Hindlimb muscle (tissue), 1 donor: ENCODE results near the gene MYO3B. TPM values are rescaled to one million over a fixed set of nuclear protein-coding genes. Genes with fewer than 3 reads are reported as not detected.
"Not testable (repeated sequence)": the region's sequence is repeated elsewhere in the genome, so short reads cannot be mapped to it uniquely, and the experiment has no call there.

Experiments used
- DNase-seq: peaks from one replicate; pipeline ENCODE4 v3.0.0-alpha.2; 2013
- polyA plus RNA-seq: library from polyadenylated mRNA; unstranded; fragments of 120-200 nt; gene quantifications from one replicate; pipeline ENCODE4 v1.2.1, GENCODE V29; 2013; ENCODE audit not compliant: insufficient read length

Gene MYO3B
- polyA plus RNA-seq, 1 donor: 0.06 TPM

- DNase-seq: not testable (repeated sequence)
Measured at GRCh38 chr2:170434396-170434795, 256.4 kb downstream of the MYO3B start.

- no peak for DNase-seq
Measured at GRCh38 chr2:170434900-170435621, 257.1 kb downstream of the MYO3B start.

- DNase-seq: no peak
Measured at GRCh38 chr2:170436077-170436943, 258.4 kb downstream of the MYO3B start.

- DNase-seq: no peak
Measured at GRCh38 chr2:170446078-170446477, 268.1 kb downstream of the MYO3B start.

GRCh38 chr2:170449034-170449433 lies 271.1 kb downstream of the MYO3B start:
- DNase-seq: no peak

- no peak for DNase-seq
Measured at GRCh38 chr2:170454471-170455372, 276.8 kb downstream of the MYO3B start.

GRCh38 chr2:170455617-170456426 lies 277.9 kb downstream of the MYO3B start:
- no peak for DNase-seq

GRCh38 chr2:170456914-170457313 lies 279.0 kb downstream of the MYO3B start:
- DNase-seq: no peak

- no peak for DNase-seq
Measured at GRCh38 chr2:170457742-170458141, 279.8 kb downstream of the MYO3B start.

- no peak for DNase-seq
Measured at GRCh38 chr2:170461889-170462288, 283.9 kb downstream of the MYO3B start.

GRCh38 chr2:170462433-170463205 lies 284.7 kb downstream of the MYO3B start:
- DNase-seq: no peak

GRCh38 chr2:170463206-170463537 lies 285.2 kb downstream of the MYO3B start:
- no peak for DNase-seq

GRCh38 chr2:170464268-170464667 lies 286.3 kb downstream of the MYO3B start:
- DNase-seq: no peak

- DNase-seq: no peak
Measured at GRCh38 chr2:170465241-170465640, 287.3 kb downstream of the MYO3B start.

- no peak for DNase-seq
Measured at GRCh38 chr2:170466632-170467031, 288.7 kb downstream of the MYO3B start.

- DNase-seq: no peak
Measured at GRCh38 chr2:170467568-170468422, 289.8 kb downstream of the MYO3B start.

- no peak for DNase-seq
Measured at GRCh38 chr2:170468557-170468956, 290.6 kb downstream of the MYO3B start.

- DNase-seq: not testable (repeated sequence)
Measured at GRCh38 chr2:170472498-170472897, 294.6 kb downstream of the MYO3B start.

GRCh38 chr2:170475878-170476277 lies 297.9 kb downstream of the MYO3B start:
- no peak for DNase-seq

GRCh38 chr2:170477630-170478029 lies 299.7 kb downstream of the MYO3B start:
- no peak for DNase-seq
